Kidney epithelial cell (primary cell): ENCODE data around the gene EXTL1. TPM values are rescaled to one million over a fixed set of nuclear protein-coding genes. Genes with fewer than 3 reads are reported as not detected.
"Not testable (repeated sequence)": the region's sequence is repeated elsewhere in the genome, so short reads cannot be mapped to it uniquely, and the experiment has no call there.

Experiments
- DNase-seq: peaks from one replicate; pipeline ENCODE4 v3.0.0-alpha.2; 2010; ENCODE audit warnings: low read depth
- H3K27me3 ChIP-seq: 2 replicates; pipeline ENCODE4 v1.6.0; 2011; ENCODE audit warnings: low read length; ENCODE audit not compliant: control insufficient read depth, insufficient read depth
- H3K36me3 ChIP-seq: 2 replicates; pipeline ENCODE4 v1.5.1; 2011; ENCODE audit warnings: low read length; ENCODE audit not compliant: control insufficient read depth, insufficient read depth
- H3K4me3 ChIP-seq: 2 replicates; pipeline ENCODE4 v1.5.1; 2011; ENCODE audit warnings: low read depth, mild to moderate bottlenecking, control low read depth, low read length
- total RNA-seq: library from RNA; depleted of rRNA; stranded (reverse); fragments of >200 nt; gene quantifications from 2 replicates; pipeline ENCODE4 v1.2.3, GENCODE V29; 2015
- TF ChIP-seq, protein P1 (sequence below): IDR thresholded peaks from 2 replicates; pipeline ENCODE4 v1.5.1; 2011; ENCODE audit warnings: mild to moderate bottlenecking, moderate library complexity, low read length, control low read depth, inconsistent platforms; ENCODE audit not compliant: insufficient read depth, poor library complexity, severe bottlenecking

The EXTL1 gene
- total RNA-seq, 1 donor from 2014 or later: 1.3 TPM

DNA sequence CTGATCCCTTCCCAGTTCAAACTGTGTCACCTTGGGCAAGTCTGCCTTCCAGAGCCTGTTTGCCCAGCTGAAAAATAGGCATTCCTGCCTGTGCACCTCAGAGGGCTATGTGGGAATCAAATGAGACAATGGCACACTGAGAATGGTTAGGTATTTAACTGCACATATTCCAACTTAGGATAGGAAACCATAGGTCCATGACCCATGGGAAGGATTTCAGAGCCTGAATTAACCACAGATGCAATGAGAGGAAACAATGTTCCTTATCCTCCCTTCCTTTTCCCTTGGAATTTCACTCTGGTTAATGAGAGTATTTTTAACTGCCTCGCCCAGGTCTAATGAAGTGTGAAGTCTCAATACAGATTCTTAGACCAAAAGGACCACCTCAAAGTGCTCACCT lies 36.4 kb upstream of the EXTL1 start:
- H3K36me3 ChIP-seq: no peaks in the 10 kb centered on the region
- no peaks in the 10 kb centered on the region for H3K27me3 ChIP-seq
- no peak overlapping the region for H3K4me3 ChIP-seq
- no peak for DNase-seq
- TF ChIP-seq, protein P1, sequence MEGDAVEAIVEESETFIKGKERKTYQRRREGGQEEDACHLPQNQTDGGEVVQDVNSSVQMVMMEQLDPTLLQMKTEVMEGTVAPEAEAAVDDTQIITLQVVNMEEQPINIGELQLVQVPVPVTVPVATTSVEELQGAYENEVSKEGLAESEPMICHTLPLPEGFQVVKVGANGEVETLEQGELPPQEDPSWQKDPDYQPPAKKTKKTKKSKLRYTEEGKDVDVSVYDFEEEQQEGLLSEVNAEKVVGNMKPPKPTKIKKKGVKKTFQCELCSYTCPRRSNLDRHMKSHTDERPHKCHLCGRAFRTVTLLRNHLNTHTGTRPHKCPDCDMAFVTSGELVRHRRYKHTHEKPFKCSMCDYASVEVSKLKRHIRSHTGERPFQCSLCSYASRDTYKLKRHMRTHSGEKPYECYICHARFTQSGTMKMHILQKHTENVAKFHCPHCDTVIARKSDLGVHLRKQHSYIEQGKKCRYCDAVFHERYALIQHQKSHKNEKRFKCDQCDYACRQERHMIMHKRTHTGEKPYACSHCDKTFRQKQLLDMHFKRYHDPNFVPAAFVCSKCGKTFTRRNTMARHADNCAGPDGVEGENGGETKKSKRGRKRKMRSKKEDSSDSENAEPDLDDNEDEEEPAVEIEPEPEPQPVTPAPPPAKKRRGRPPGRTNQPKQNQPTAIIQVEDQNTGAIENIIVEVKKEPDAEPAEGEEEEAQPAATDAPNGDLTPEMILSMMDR: no peak

DNA sequence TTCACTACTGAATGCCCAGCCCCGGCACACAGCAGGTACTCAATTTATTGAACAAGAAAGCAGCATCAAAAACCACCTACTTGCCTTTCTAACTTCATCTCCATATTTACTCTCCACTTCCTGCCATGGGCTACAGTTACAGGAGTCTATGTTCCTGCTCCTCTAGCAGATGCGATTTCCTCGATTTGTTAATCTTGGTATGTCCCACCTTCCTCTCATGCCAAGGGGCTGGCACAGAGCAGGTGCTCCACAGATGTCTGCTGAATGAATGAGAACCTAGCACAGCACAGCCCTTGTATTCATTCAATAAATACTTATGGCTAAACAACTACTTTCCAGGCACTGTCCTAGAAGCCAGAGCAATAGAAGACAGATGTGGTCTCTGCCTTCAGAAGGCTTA lies 35.9 kb upstream of the EXTL1 start:
- TF ChIP-seq, protein P1: no peak
- H3K4me3 ChIP-seq: no peak overlapping the region
- H3K27me3 ChIP-seq: no peaks in the 10 kb centered on the region
- no peak for DNase-seq
- H3K36me3 ChIP-seq: no peaks in the 10 kb centered on the region

DNA sequence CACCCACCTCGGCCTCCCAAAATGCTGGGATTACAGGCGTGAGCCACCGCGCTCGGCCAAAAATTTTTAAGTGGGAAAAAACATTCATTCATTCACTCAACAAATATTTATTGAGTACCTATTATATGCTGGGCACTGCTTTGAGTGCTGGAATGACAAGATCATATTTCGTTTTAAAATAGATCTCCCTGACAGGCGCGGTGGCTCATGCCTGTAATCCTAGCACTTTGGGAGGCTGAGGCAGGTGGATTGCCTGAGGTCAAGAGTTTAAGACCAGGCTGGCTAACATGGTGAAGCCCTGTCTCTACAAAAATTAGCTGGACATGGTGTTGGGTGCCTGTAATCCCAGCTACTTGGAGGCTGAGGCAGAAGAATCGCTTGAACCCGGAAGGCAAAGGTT lies 34.8 kb upstream of the EXTL1 start:
- H3K4me3 ChIP-seq, DNase-seq, H3K27me3 ChIP-seq, H3K36me3 ChIP-seq: not testable (repeated sequence)

DNA sequence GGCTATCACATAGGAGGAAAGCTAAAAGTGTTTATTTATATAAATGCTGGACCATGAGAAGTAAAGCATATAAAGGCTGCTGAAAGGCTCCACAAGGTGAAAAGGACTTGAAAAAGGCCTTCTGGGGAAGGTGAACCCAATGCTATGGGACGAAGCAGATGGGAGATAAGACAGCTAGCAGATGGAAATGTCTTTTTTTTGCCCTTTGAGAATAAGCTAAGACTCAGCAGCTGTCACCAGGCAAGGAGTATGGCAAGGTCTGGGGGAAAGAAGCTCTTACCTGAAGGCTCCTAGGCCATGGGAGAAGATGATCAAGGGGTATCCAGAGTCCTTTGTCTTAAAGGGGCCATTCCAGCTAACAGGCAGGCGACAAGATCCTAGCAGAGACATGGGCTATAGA lies 33.6 kb upstream of the EXTL1 start:
- TF ChIP-seq, protein P1: no peak
- Histone ChIP-seq H3K27me3 (no peaks in the 10 kb centered on the region), H3K4me3 (no peak overlapping the region), H3K36me3 (no peaks in the 10 kb centered on the region)
- DNase-seq: no peak

DNA sequence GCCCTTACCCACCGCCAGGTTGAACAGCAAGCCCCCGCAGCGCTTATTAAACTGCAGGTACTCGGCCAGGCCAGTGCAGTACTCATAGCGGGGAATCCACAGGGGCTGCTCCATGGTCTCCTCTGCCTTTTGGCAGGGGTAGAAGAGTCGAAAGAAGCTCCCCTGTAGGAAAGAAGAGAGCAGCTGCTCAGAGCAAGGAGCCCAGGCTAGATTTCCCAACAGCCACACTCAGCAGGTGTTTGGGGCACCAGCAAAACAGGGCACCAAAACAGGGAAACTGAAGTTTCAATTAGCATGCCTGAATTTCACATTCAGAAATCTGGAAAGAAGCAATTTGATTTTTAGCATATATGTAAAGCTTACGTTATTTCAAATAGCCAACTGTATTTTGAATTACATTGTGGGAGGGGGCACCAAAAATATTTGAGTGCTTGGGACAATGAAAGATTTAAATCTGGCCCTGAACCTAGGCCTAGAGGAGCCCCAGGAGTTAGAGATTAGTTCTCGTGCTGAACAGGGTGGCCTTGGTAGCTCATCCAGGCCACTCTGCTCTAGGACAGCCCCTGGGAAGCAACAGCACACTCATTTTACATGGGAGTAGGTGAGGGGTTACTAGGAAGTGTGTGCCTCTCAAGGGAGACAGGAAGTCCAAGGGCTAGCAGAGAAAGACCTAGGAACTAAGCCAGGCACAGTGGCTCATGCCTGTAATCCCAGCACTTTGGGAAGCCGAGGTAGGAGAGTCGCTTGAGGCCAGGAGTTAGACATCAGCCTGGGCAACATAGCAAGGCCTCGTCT lies 31.9 kb upstream of the EXTL1 start:
- Histone ChIP-seq H3K4me3 (no peak overlapping the region), H3K36me3 (no peaks in the 10 kb centered on the region), H3K27me3 (no peaks in the 10 kb centered on the region)
- TF ChIP-seq, protein P1: no peak
- no peak for DNase-seq

DNA sequence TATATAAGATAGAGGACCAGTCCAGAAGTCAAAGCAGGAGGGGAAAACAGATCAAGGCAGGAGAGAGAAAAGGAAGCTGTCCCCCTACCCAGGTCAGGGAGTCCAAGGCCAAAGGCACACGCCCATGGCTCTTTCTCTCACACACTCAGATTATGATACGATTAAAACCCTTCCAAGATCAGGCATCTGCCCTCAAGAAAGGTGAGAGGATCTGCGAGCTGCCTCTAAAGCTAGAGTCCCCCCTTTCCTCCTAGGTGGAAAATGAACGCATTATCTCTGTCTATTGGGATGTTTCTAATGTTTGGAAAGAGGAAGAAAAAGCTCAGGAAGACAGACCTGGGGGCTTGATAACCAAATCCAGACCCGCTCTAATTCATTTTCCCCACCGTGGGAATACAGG lies 31.3 kb upstream of the EXTL1 start:
- TF ChIP-seq, protein P1: no peak
- Histone ChIP-seq H3K27me3 (no peaks in the 10 kb centered on the region), H3K4me3 (no peak overlapping the region), H3K36me3 (no peaks in the 10 kb centered on the region)
- DNase-seq: no peak
